HEK293T (cell line): ENCODE measurements around the gene SLC8A1.

Experiments
- ARNT ChIP-seq: fragments of 450-650 bp; IDR thresholded peaks from 2 replicates; pipeline ENCODE4 v1.6.1; 2017; ENCODE audit warnings: mild to moderate bottlenecking
- BHLHE40 ChIP-seq: fragments of 450-650 bp; IDR thresholded peaks from 2 replicates; pipeline ENCODE4 v1.6.1; 2016; ENCODE audit warnings: mild to moderate bottlenecking, moderate library complexity, borderline replicate concordance
- ELF4 ChIP-seq: fragments of 450-650 bp; IDR thresholded peaks from 2 replicates; pipeline ENCODE4 v1.6.1; 2017; ENCODE audit warnings: antibody characterized with exemption
- FOXA1 ChIP-seq: fragments of 450-650 bp; IDR thresholded peaks from 2 replicates; pipeline ENCODE4 v1.6.1; 2016; ENCODE audit warnings: mild to moderate bottlenecking
- FOXK2 ChIP-seq: fragments of 450-650 bp; IDR thresholded peaks from 2 replicates; pipeline ENCODE4 v1.6.1; 2016; ENCODE audit warnings: mild to moderate bottlenecking
- FOXM1 ChIP-seq: fragments of 450-650 bp; IDR thresholded peaks from 2 replicates; pipeline ENCODE4 v1.6.1; 2017; ENCODE audit warnings: mild to moderate bottlenecking, borderline replicate concordance
- HDGF ChIP-seq: fragments of 450-650 bp; IDR thresholded peaks from 2 replicates; pipeline ENCODE4 v1.6.1; 2017; ENCODE audit warnings: antibody characterized with exemption, borderline replicate concordance
- NFRKB ChIP-seq: fragments of 450-650 bp; IDR thresholded peaks from 2 replicates; pipeline ENCODE4 v1.6.1; 2016; ENCODE audit warnings: mild to moderate bottlenecking, moderate library complexity
- SP1 ChIP-seq: fragments of 450-650 bp; IDR thresholded peaks from 2 replicates; pipeline ENCODE4 v1.6.1; 2017
- TARDBP ChIP-seq: fragments of 450-650 bp; IDR thresholded peaks from 2 replicates; pipeline ENCODE4 v1.6.1; 2016

- no peak for TF ChIP-seq SP1
- TF ChIP-seq ELF4: no peak
- no peak for TF ChIP-seq FOXM1
- no peak for TF ChIP-seq ARNT
- TF ChIP-seq FOXA1: no peak
- TF ChIP-seq HDGF: no peak
- TF ChIP-seq BHLHE40: no peak
- TF ChIP-seq TARDBP: no peak
- no peak for TF ChIP-seq NFRKB
- TF ChIP-seq FOXK2: no peak
Observed at GRCh38 chr2:40127890-40128557, 323.9 kb downstream of the SLC8A1 start.
